SHP77 treated with DMSO at 0.1 percent for 48 hours (cell line): ENCODE results near the gene PAX5.

Experiments used
- DNase-seq: peaks from one replicate; lab custom pipeline; 2025; lab: John Stamatoyannopoulos, UW

PAX5 gene

GRCh38 chr9:36832164-36832795 lies 201.8 kb downstream of the PAX5 start:
- no peak for DNase-seq

DNA sequence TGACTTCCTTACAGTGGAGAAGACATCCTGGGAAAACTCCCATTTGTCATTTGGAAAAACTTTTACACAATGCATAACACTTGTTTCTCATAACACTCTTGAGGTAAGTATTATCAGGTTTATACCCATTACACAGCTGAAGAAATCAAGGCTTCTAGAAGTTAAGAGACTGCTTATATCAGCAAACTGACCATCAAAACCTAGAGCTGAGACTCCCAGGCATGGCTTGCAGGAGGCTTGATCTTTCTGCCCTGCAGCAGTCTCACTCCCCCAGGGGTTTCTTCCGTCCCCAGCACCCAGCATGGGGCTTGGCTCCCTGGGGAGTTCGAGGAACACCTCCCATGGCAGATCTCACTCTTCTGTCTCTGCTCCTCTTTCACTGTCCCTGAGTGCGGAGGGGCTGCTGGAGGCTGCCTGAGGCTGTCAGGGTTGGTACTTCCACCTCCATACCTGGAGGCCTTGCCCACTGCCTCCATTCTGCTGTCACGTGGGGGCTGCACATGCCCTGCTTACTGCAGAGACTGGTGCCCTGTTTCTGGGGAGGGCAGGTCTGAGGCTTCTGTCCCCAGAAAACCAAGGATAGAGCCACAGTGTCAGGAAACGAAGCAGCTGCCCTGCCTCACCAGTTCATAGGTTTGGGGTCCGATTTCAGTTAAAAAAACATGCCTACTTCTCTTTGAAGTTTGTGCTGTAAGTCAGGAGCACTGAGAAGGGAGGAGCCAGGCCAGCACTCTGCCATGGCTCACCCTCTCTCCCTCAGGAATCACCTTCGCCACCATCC lies 202.5 kb downstream of the PAX5 start:
- no peak for DNase-seq

DNA sequence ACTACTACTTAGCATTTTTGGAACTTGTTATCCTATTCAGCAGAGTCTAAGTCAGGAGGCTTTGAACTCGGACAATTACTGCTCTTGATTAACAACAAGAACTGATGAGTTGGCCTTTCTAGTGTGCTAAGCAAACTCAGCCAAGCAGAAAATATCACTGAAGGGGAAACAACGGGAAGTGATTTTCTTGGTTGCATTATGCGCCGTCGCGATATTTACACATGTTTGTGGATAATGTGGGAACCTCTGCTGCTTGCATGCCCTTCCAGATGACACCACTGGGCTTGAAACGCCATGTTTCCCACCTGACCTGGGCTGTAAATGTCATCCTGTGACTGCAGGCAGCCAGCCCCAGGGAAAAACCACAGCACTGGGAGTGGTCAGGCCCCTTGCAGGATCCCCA lies 205.5 kb downstream of the PAX5 start:
- DNase-seq = no peak

- DNase-seq = no peak
These were observed 206.5 kb downstream of the PAX5 start for GRCh38 chr9:36827593-36827992.

DNA sequence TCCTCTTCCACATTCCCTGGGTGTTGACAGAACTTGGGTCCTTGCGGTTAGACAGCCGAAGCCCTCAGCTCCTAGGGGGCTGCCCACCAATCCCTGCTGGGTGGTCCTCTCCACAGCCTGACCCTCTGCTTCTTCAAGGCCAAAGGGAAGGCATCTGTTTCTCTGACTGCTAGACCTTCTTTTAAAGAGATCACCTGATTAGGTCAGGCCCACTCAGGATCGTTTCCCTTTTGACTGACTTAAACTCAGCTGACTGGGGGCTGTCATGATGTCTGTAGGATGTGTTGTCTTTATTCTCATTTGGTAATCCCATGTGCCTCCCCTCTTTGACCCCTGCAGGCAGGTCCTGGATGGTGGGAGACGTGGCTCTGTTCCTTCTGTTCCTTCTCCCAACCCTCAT lies 207.5 kb downstream of the PAX5 start:
- DNase-seq = no peak

- DNase-seq = no peak
These were observed 208.9 kb downstream of the PAX5 start for GRCh38 chr9:36825179-36825578.

DNA sequence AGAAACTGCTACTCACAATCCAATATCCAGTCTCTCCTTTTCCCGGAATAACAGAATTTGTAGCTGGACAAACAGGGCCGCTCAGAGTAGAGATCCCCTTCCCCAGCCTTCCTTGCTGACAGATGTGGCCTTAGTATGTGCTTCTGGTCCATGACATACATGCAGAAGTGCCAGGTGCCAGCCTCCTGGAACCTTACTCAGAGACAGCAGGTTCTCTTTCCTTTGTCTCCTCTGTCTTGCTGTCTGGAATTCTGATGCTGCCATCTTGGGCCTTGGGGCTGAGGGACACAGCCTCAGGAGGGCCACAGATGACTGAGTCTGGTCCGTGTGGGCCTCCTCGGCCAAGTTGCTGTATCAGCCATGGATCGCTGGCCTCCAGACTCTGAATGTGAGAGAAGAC lies 210.1 kb downstream of the PAX5 start:
- DNase-seq = no peak

DNA sequence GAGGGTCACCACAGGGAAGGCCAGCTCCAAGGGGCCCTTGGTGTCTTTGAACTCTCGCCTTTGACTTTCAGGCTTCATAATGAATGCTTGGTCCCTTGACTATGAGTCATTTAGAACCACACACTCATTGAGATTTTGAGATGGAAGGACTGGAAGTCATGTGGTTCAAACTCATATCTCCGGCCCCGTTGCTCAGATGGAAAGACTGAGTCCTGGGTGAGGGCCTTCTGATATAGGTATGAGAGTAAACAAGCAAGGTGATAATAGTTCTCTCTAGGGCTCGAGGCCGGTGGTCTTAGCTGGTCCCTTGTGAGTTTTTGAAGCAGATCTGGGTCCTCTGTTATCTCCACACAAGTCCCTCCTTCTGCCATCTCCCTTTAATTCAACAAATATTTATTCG lies 210.6 kb downstream of the PAX5 start:
- DNase-seq = no peak

GRCh38 chr9:36822201-36822600 lies 211.9 kb downstream of the PAX5 start:
- no peak for DNase-seq

GRCh38 chr9:36820392-36820861 lies 213.6 kb downstream of the PAX5 start:
- no peak for DNase-seq

DNA sequence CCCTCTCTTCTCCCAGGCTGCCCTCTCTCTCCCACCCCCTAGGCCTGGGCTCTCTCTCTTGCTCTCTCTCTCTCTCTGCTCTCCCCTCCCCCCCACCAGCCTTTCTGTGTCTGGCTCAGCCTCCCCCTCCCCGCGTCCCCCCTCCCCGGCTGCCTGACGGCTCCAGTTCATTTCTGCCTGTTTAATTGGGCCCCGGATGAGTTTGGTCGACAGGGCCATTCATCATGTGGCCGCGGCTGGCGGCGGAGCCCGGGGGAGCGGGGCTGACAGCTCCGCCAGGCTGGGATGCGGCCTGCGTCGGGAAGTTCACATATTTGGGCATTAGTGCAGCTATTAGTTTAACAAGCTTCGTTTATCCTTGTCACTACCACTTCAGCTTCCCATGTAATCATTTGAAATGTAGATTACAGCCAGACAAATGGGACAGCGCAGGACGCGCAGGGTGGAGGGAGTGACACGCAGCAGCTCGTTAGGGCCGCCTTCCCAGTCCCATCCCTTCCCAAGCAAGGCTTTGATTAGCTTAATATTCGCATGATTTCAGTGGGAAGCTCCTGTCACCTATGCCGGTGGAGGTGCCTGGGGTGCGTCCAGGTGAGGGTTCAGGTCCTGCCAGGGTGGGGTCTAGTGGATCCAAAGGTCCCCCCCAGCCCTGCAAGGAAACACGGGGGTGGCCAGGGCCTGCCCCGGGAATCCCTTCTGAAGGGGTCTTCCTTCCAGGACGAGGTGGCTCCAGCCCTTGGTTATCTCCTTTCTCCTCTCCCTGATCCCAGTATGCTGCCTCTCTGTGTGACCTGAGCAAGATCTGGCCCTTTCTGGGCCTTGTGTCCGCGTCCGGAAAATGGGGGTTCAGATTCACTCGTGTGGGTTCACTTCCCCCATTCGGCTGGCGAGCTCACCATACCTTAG lies 214.8 kb downstream of the PAX5 start:
- DNase-seq = no peak

DNA sequence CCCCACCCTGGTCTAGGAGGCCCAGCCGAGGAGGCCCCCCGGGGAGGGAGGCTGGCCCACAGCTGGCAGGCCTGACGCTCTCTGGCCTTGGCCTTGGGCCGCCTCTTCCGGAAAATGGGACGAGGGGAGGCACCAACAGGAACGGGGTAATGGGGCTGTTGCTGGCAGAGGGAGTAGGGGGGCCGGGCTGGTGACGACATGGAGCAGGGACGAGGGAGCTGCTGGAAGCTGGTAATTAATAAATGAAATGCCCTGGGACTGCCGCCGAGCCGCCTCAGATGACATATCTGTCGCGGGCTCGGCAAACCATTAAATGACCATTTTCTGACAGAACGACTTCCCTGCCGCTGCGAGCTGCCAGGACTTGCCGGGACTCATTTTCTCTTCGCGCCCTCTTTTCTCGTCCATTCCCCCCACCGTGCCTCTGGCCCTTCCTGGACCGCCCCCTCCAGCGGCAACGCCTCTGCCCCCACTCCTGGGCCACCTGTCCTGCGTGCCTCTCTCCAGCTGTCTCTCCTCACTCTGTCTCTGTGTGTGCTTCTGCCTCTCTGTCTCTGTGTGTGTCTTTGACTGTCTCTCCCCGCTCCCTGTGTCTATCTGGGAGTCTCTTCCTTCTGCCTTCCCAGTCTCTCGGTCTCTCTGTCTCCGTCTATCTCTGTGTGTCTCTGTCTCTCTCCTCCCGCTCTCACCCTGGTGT lies 215.7 kb downstream of the PAX5 start:
- DNase-seq = no peak

DNA sequence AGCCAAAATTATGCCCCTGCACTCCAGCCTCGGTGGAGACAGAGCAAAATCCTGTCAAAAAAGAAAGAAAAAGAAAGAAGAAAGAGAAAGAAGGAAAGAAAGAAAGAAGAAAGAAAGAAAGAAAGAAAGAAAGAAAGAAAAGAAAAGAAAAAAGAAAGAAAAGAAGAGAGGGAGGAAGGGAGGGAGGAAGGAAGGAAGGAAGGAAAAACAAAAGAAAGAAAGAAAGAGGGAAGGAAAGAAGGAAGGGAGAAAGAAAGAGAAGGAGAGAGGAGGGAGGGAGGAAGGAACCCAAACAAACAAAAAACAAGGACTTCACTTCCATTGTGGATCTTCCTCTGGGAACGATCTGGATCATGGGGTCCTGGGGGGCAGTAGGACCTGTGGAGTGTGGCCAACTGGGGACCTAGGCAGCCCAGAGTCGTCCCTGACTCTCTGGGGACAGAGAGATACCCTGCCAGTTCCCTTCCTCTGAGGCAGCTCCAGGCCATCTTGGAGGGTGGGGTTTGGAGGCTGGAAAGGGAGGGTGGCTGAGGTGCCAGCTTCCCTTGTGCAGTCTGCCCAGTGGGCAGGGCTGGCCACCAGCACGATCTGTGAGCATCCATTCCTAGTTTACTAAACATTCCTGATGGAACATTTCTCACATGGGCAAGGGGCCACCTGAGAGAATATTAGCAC lies 216.8 kb downstream of the PAX5 start:
- no peak for DNase-seq

GRCh38 chr9:36816371-36816770 lies 217.7 kb downstream of the PAX5 start:
- DNase-seq = no peak

DNA sequence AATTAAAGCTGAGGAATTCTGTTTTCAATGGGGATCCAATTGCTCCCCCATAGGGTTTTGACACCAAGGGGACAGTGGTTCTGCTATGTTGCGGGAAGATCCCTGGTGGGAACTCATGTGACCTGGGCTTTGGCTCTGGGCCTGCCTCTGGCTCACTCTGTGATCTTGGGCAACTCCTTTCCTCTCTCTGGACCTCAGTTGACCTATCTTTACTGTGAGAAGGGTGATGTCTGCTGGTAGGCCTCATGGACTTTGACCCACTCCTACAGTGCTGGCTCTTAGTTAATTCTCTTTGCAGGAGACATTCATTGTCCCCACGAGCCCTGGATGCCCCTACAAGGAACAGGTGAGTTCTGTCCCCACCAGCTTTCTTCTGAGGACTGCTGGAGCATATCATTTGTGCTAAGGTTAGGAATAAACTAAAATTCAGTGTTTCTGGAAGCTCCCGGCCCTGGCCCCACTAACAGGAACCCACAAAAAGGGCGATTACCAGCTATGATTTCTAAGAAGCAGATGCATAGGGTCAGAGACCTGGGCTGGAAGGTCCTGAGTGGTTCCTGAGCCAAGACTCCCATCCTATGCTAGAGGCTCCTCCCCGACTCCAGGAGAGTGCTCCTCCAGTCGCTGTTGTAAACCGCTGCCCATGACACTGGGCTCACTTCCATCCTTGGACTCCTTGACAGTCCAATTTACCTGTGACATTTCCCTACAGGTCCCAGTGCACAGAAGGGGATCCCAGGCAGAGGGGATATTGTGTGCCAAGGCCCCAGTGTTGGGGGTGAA lies 218.3 kb downstream of the PAX5 start:
- DNase-seq = no peak

GRCh38 chr9:36815023-36815422 lies 219.0 kb downstream of the PAX5 start:
- no peak for DNase-seq

GRCh38 chr9:36813154-36813553 lies 220.9 kb downstream of the PAX5 start:
- no peak for DNase-seq

DNA sequence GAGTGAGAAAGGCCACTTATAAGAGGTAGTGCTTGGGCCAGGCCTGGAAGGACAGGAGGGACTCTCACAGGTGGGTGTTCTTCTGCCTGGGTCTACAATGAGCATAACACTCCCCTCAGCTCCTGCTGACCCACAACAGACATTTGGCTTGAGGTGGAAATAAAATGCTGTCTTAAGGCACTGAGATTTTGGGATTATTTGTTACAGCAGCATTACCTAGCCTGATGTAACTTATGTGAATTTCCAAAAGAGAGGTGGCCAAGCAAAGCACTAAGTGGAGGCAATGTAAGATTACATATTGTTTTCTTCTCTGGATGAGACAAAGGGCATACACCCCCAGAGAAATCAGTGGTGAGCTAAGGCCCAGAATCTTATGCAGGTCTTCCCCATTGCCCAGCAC lies 221.5 kb downstream of the PAX5 start:
- no peak for DNase-seq

DNA sequence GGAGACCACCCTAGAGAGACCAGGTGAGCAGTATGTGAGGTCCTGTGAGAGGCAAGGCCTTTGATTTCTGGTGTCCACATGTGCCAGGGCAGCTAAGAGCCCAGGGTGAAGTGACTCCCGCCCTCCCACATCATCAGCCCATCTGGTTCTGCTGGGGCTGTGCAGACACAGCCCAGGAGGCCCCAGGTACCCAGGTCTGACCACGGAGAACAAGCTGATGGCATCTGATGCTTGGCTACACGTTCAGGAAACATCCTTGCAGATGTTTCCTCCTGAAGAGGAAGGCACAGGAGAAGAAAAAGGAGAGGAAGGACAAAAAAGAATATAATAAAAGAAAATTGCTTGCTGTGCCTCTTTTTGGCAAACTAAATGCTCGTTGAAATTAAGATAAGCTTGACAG lies 225.8 kb downstream of the PAX5 start:
- no peak for DNase-seq

DNA sequence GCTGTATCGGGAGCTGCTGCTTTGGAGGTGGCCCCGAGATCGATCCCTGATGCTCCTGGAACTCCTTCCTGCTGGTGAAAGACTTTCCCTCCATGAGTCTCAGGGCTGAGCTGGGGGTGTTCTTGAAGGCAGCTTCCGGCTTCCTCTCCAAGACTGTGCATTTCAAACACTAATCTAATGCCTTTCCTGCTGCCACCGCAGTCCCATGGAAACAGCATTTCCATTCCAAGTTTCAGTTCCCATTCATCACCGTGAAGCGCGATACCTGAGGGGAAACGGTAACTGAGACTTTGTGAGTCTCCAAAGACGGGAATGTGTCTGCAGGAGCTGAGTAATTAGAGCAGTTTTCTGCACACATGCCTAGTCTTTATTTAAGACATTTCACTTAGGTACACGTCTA lies 230.1 kb downstream of the PAX5 start:
- DNase-seq = no peak
